ENCODE measurements around the gene KLF7. TPM values are rescaled to one million over a fixed set of nuclear protein-coding genes. Genes with fewer than 3 reads are reported as not detected.

The KLF7 gene
- total and polyA plus RNA-seq, 4 donors: 1.9 to 11.5 (median 4.5) TPM

DNA sequence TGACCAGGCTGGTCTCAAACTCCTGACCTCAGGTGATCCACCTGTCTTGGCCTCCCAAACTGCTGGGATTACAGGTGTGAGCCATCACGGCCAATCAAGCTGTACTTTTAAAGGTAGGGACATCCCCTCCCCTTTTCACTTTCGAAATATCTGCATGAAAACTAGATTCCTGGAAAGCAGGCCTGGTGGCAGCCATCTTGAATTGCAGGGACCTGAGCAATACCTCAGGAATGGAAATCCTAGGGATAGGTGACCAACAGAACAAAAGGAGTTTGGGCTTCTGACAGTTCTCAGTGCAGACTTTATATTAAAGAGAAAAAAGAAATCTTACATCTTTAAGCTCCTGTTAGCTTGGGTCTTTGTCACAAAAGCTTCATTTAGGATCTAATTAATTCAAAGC is 62.6 kb downstream of the KLF7 start:
- no peaks in the 10 kb centered on the region for H3K27me3 ChIP-seq (ENCODE audit: control insufficient read depth in 4 of 4, insufficient read depth in 4 of 4, low read length in 3 of 4)
- no peaks in the 10 kb centered on the region for H3K9me3 ChIP-seq (ENCODE audit: control insufficient read depth in 4 of 4, low read length in 3 of 4)
- no peaks in the 10 kb centered on the region for H3K4me1 ChIP-seq (ENCODE audit: control insufficient read depth in 4 of 4, insufficient read depth in 4 of 4, low read length in 3 of 4)
- TF ChIP-seq, protein P1, sequence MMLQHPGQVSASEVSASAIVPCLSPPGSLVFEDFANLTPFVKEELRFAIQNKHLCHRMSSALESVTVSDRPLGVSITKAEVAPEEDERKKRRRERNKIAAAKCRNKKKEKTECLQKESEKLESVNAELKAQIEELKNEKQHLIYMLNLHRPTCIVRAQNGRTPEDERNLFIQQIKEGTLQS (IDR thresholded peaks at IDR 0.05): no peak
- TF ChIP-seq, protein P2, sequence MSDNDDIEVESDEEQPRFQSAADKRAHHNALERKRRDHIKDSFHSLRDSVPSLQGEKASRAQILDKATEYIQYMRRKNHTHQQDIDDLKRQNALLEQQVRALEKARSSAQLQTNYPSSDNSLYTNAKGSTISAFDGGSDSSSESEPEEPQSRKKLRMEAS (IDR thresholded peaks at IDR 0.05): no peak
- no peak for TF ChIP-seq FOXA1 (IDR thresholded peaks at IDR 0.05)
- TF ChIP-seq, protein P3, sequence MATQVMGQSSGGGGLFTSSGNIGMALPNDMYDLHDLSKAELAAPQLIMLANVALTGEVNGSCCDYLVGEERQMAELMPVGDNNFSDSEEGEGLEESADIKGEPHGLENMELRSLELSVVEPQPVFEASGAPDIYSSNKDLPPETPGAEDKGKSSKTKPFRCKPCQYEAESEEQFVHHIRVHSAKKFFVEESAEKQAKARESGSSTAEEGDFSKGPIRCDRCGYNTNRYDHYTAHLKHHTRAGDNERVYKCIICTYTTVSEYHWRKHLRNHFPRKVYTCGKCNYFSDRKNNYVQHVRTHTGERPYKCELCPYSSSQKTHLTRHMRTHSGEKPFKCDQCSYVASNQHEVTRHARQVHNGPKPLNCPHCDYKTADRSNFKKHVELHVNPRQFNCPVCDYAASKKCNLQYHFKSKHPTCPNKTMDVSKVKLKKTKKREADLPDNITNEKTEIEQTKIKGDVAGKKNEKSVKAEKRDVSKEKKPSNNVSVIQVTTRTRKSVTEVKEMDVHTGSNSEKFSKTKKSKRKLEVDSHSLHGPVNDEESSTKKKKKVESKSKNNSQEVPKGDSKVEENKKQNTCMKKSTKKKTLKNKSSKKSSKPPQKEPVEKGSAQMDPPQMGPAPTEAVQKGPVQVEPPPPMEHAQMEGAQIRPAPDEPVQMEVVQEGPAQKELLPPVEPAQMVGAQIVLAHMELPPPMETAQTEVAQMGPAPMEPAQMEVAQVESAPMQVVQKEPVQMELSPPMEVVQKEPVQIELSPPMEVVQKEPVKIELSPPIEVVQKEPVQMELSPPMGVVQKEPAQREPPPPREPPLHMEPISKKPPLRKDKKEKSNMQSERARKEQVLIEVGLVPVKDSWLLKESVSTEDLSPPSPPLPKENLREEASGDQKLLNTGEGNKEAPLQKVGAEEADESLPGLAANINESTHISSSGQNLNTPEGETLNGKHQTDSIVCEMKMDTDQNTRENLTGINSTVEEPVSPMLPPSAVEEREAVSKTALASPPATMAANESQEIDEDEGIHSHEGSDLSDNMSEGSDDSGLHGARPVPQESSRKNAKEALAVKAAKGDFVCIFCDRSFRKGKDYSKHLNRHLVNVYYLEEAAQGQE (IDR thresholded peaks at IDR 0.05): no peak
- no peak overlapping the region for H3K9ac ChIP-seq (ENCODE audit: low read depth in 1 of 2, low read length in 2 of 2)
- no peak overlapping the region for H3K27ac ChIP-seq (ENCODE audit: low read depth in 1 of 2, low read length in 2 of 2)
- no peak overlapping the region for H3K4me3 ChIP-seq (ENCODE audit: low read depth in 1 of 3, low read length in 3 of 3)
- H3K36me3 ChIP-seq (ENCODE audit: control insufficient read depth in 4 of 4, insufficient read depth in 3 of 4, low read depth in 1 of 4, low read length in 3 of 4): peaks cover 0 to 9% (median 4%) of the 10 kb centered on the region in 4 donors
- no peak for DNase-seq (ENCODE audit: low spot score)
- 96% methylated on average over 2 of the region's 2 CpGs for WGBS

DNA sequence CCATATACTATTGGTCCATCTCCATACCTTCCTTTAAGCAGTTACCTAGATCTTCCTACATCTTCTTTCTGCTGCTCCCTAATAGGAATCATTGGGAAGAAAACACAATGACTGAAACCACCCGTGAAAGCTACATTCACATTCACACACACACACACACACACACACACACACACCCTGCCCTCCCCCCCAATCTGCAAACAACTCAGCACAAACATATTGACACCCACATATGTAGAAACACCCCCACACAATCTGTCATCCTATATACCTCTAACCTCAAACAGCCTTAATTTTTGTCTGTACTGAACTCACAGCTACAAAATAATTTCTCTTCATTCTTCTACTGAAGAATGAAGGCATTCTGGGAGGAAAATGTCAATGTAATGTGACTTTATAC is 63.8 kb downstream of the KLF7 start:
- no peaks in the 10 kb centered on the region for H3K4me1 ChIP-seq (ENCODE audit: control insufficient read depth in 4 of 4, insufficient read depth in 4 of 4, low read length in 3 of 4)

More for the DNA sequence above, 63.8 kb downstream of the KLF7 start:
- H3K27ac ChIP-seq (ENCODE audit: low read depth in 1 of 2, low read length in 2 of 2): no peak overlapping the region
- no peaks in the 10 kb centered on the region for H3K9me3 ChIP-seq (ENCODE audit: control insufficient read depth in 4 of 4, low read length in 3 of 4)
- no peak for TF ChIP-seq FOXA1 (IDR thresholded peaks at IDR 0.05)
- TF ChIP-seq RAD21 (IDR thresholded peaks at IDR 0.05): no peak
- no peak for TF ChIP-seq NR2F2 (IDR thresholded peaks at IDR 0.05)
- TF ChIP-seq, protein P2 (IDR thresholded peaks at IDR 0.05): no peak
- no peak for TF ChIP-seq TAF1 (conservative IDR thresholded peaks at IDR 0.05)
- no peak for TF ChIP-seq JUND (IDR thresholded peaks at IDR 0.05)
- TF ChIP-seq, protein P4, sequence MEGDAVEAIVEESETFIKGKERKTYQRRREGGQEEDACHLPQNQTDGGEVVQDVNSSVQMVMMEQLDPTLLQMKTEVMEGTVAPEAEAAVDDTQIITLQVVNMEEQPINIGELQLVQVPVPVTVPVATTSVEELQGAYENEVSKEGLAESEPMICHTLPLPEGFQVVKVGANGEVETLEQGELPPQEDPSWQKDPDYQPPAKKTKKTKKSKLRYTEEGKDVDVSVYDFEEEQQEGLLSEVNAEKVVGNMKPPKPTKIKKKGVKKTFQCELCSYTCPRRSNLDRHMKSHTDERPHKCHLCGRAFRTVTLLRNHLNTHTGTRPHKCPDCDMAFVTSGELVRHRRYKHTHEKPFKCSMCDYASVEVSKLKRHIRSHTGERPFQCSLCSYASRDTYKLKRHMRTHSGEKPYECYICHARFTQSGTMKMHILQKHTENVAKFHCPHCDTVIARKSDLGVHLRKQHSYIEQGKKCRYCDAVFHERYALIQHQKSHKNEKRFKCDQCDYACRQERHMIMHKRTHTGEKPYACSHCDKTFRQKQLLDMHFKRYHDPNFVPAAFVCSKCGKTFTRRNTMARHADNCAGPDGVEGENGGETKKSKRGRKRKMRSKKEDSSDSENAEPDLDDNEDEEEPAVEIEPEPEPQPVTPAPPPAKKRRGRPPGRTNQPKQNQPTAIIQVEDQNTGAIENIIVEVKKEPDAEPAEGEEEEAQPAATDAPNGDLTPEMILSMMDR (IDR thresholded peaks at IDR 0.05; ENCODE audit: low read depth, low read length, missing input control): no peak
- TF ChIP-seq, protein P1 (IDR thresholded peaks at IDR 0.05): no peak
- no peak for TF ChIP-seq GABPA (IDR thresholded peaks at IDR 0.05 in 1 of 2, conservative IDR thresholded peaks at IDR 0.05 in 1 of 2)
- TF ChIP-seq, protein P3 (IDR thresholded peaks at IDR 0.05): no peak
- TF ChIP-seq HNF4G (IDR thresholded peaks at IDR 0.05): no peak
- no peak for TF ChIP-seq EGR1 (IDR thresholded peaks at IDR 0.05; ENCODE audit: low read depth in 2 of 2)
- TF ChIP-seq SP1 (IDR thresholded peaks at IDR 0.05): no peak
- no peak for TF ChIP-seq RXRA (IDR thresholded peaks at IDR 0.05)
- TF ChIP-seq HNF4A (conservative IDR thresholded peaks at IDR 0.05): no peak
- TF ChIP-seq, protein P5, sequence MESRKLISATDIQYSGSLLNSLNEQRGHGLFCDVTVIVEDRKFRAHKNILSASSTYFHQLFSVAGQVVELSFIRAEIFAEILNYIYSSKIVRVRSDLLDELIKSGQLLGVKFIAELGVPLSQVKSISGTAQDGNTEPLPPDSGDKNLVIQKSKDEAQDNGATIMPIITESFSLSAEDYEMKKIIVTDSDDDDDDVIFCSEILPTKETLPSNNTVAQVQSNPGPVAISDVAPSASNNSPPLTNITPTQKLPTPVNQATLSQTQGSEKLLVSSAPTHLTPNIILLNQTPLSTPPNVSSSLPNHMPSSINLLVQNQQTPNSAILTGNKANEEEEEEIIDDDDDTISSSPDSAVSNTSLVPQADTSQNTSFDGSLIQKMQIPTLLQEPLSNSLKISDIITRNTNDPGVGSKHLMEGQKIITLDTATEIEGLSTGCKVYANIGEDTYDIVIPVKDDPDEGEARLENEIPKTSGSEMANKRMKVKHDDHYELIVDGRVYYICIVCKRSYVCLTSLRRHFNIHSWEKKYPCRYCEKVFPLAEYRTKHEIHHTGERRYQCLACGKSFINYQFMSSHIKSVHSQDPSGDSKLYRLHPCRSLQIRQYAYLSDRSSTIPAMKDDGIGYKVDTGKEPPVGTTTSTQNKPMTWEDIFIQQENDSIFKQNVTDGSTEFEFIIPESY (IDR thresholded peaks at IDR 0.05): no peak
- TF ChIP-seq FOXA2 (IDR thresholded peaks at IDR 0.05): no peak
- no peak for TF ChIP-seq YY1 (IDR thresholded peaks at IDR 0.05)
- 87% methylated on average over 1 of the region's 1 CpG for WGBS
- H3K27me3 ChIP-seq (ENCODE audit: control insufficient read depth in 4 of 4, insufficient read depth in 4 of 4, low read length in 3 of 4): no peaks in the 10 kb centered on the region
- H3K9ac ChIP-seq (ENCODE audit: low read depth in 1 of 2, low read length in 2 of 2): no peak overlapping the region
- H3K36me3 ChIP-seq (ENCODE audit: control insufficient read depth in 4 of 4, insufficient read depth in 3 of 4, low read depth in 1 of 4, low read length in 3 of 4): peaks cover 0 to 9% (median 3%) of the 10 kb centered on the region in 4 donors
- H3K4me3 ChIP-seq (ENCODE audit: low read depth in 1 of 3, low read length in 3 of 3): no peak overlapping the region
- no peak for DNase-seq (ENCODE audit: low spot score)

All from liver (tissue), 9 donors.